ENCODE measurements around the gene ST6GALNAC6.
A peak's percentile ranks its signal among the peaks of the same experiment; 100 is the strongest.

The ST6GALNAC6 gene

GRCh38 chr9:127944586-127945218 lies 45.3 kb upstream of the ST6GALNAC6 start:
- ChIA-PET POLR2A (interaction anchor here (1.1 kb wide), 1 partner anchor 90 kb away, joined by 3 read pairs; no protein-coding TSS in a partner anchor), CTCF (interaction anchor here (1.0 to 3.6 kb wide), 7 partner anchors 10 to 90 kb away, joined by 3 to 38 read pairs (median 4); no protein-coding TSS in a partner anchor)
- TF ChIP-seq NFRKB (IDR thresholded peaks at IDR 0.05) = no peak
- TF ChIP-seq L3MBTL2 (conservative IDR thresholded peaks at IDR 0.05) = no peak
- no peak for TF ChIP-seq CTBP1 (IDR thresholded peaks at IDR 0.05; ENCODE audit: borderline replicate concordance)
- TF ChIP-seq FOXA1 (IDR thresholded peaks at IDR 0.05) = no peak
- TF ChIP-seq ARNT (IDR thresholded peaks at IDR 0.05) = no peak
- no peak for TF ChIP-seq BHLHE40 (IDR thresholded peaks at IDR 0.05; ENCODE audit: borderline replicate concordance)
- TF ChIP-seq SP1 (IDR thresholded peaks at IDR 0.05) = no peak
- TF ChIP-seq FOXM1 (IDR thresholded peaks at IDR 0.05; ENCODE audit: borderline replicate concordance) = no peak
- TF ChIP-seq TARDBP (IDR thresholded peaks at IDR 0.05) = no peak
- no peak for TF ChIP-seq SUZ12 (IDR thresholded peaks at IDR 0.05)
- TF ChIP-seq LEF1 (IDR thresholded peaks at IDR 0.05; ENCODE audit: borderline replicate concordance) = no peak
- no peak for TF ChIP-seq ELF4 (IDR thresholded peaks at IDR 0.05)
- no peak for TF ChIP-seq HDGF (IDR thresholded peaks at IDR 0.05; ENCODE audit: borderline replicate concordance)
- TF ChIP-seq ZNF384 (IDR thresholded peaks at IDR 0.05) = no peak
- TF ChIP-seq, protein P1, sequence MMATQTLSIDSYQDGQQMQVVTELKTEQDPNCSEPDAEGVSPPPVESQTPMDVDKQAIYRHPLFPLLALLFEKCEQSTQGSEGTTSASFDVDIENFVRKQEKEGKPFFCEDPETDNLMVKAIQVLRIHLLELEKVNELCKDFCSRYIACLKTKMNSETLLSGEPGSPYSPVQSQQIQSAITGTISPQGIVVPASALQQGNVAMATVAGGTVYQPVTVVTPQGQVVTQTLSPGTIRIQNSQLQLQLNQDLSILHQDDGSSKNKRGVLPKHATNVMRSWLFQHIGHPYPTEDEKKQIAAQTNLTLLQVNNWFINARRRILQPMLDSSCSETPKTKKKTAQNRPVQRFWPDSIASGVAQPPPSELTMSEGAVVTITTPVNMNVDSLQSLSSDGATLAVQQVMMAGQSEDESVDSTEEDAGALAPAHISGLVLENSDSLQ (IDR thresholded peaks at IDR 0.05) = no peak
- no peak for TF ChIP-seq FOXK2 (IDR thresholded peaks at IDR 0.05)
- DNase-seq (ENCODE audit: extremely low spot score) = no peak

- DNase-seq (ENCODE audit: extremely low spot score) = peak; percentile 88
- CTCF ChIA-PET = interaction anchor here (0.6 to 3.6 kb wide), 21 partner anchors 9 to 1174 kb away, joined by 3 to 38 read pairs (median 4); no protein-coding TSS in a partner anchor
- POLR2A ChIA-PET = interaction anchor here (0.8 to 1.1 kb wide), 3 partner anchors 19 to 91 kb away, joined by 3 to 4 read pairs (median 3); no protein-coding TSS in a partner anchor
- TF ChIP-seq L3MBTL2 (conservative IDR thresholded peaks at IDR 0.05) (no peak), CTBP1 (IDR thresholded peaks at IDR 0.05; ENCODE audit: borderline replicate concordance) (no peak), BHLHE40 (IDR thresholded peaks at IDR 0.05; ENCODE audit: borderline replicate concordance) (no peak), ZNF384 (IDR thresholded peaks at IDR 0.05) (no peak), FOXK2 (IDR thresholded peaks at IDR 0.05) (no peak), SUZ12 (IDR thresholded peaks at IDR 0.05) (no peak), ELF4 (IDR thresholded peaks at IDR 0.05) (no peak), SP1 (IDR thresholded peaks at IDR 0.05) (no peak), LEF1 (IDR thresholded peaks at IDR 0.05; ENCODE audit: borderline replicate concordance) (no peak; the same call in 1 of the 2 replicates), TARDBP (IDR thresholded peaks at IDR 0.05) (no peak)
- TF ChIP-seq, protein P1 (IDR thresholded peaks at IDR 0.05) = no peak
Measured at GRCh38 chr9:127943731-127944144, 44.3 kb upstream of the ST6GALNAC6 start.

DNA sequence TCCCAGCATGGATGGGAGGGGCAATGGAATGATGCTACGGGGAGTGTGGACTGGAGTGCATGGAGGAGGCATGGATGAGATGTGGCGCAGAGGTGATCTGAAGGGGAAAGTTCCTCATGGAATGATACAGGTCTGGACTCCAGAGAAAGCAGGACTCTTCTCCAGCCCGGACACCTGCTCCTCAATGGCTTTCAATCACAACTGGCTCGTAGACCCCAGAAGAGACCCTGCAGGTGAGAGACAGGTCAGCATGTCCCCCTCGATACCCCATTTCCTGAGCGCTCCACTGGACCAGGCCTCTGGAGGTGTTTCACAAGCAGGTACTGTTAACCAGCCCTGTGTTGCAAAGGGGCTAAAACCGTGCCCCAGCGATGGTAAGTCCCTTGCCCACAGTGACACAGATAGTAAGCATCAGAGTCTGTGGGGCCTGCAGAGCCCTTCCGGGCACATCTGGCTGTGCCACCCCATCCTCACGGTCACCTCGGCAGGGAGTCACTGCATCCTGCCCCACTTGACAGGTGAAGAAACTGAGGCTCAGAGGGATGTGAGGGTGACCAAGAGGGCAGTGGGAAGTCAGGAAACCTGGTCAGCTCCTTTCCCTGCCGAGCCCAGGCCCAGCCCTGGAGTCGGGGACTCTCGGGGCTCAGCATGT lies 43.7 kb upstream of the ST6GALNAC6 start:
- POLR2A ChIA-PET = interaction anchor here (1.0 to 1.6 kb wide), 3 partner anchors 13 to 92 kb away, joined by 3 to 4 read pairs (median 3); partner anchors contain the start of gene PIP5KL1
- DNase-seq (ENCODE audit: extremely low spot score) = no peak
- TF ChIP-seq SUZ12 (IDR thresholded peaks at IDR 0.05) = no peak
- no peak for TF ChIP-seq ELF4 (IDR thresholded peaks at IDR 0.05)
- TF ChIP-seq BHLHE40 (IDR thresholded peaks at IDR 0.05; ENCODE audit: borderline replicate concordance) = no peak
- TF ChIP-seq SP1 (IDR thresholded peaks at IDR 0.05) = no peak
- TF ChIP-seq FOXM1 (IDR thresholded peaks at IDR 0.05; ENCODE audit: borderline replicate concordance) = no peak
- TF ChIP-seq ZNF384 (IDR thresholded peaks at IDR 0.05) = no peak
- TF ChIP-seq FOXK2 (IDR thresholded peaks at IDR 0.05) = no peak
- TF ChIP-seq, protein P1 (IDR thresholded peaks at IDR 0.05) = no peak
- no peak for TF ChIP-seq ARNT (IDR thresholded peaks at IDR 0.05)
- no peak for TF ChIP-seq CTBP1 (IDR thresholded peaks at IDR 0.05; ENCODE audit: borderline replicate concordance)
- no peak for TF ChIP-seq FOXA1 (IDR thresholded peaks at IDR 0.05)
- no peak for TF ChIP-seq L3MBTL2 (conservative IDR thresholded peaks at IDR 0.05)
- no peak for TF ChIP-seq TARDBP (IDR thresholded peaks at IDR 0.05)
- TF ChIP-seq NFRKB (IDR thresholded peaks at IDR 0.05) = no peak
- CTCF ChIA-PET = interaction anchor here (0.6 to 3.6 kb wide), 20 partner anchors 8 to 1173 kb away, joined by 3 to 38 read pairs (median 4); partner anchors contain the start of gene NAIF1

- POLR2A ChIA-PET = interaction anchor here (1.6 kb wide), 1 partner anchor 12 kb away, joined by 4 read pairs; the partner anchor contains the start of gene PIP5KL1
- peak; percentile 75 for DNase-seq (ENCODE audit: extremely low spot score)
- CTCF ChIA-PET = interaction anchor here (0.6 to 3.6 kb wide), 14 partner anchors 9 to 507 kb away, joined by 3 to 38 read pairs (median 4); partner anchors contain the start of gene NAIF1
- TF ChIP-seq HDGF (IDR thresholded peaks at IDR 0.05; ENCODE audit: borderline replicate concordance) (peak; percentile 69; the same call in 1 of the 2 replicates), TARDBP (IDR thresholded peaks at IDR 0.05) (no peak)
Measured at GRCh38 chr9:127942216-127943010, 43.0 kb upstream of the ST6GALNAC6 start.

DNA sequence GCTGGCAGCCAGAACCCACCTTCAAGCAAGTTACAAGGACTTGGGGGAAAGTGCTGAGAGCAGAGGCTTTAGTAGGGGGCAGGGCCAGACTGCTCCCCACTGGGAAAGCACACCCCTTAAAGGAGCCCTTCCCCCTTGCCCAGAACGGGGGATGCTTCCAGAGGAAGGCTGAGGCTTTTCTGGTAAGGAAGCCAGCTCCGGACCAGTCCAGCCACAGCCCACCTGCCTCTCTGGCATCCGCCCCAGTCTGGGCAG lies 42.5 kb upstream of the ST6GALNAC6 start:
- TF ChIP-seq SP1 (IDR thresholded peaks at IDR 0.05) (no peak), SUZ12 (IDR thresholded peaks at IDR 0.05) (no peak), FOXA1 (IDR thresholded peaks at IDR 0.05) (no peak), CTBP1 (IDR thresholded peaks at IDR 0.05; ENCODE audit: borderline replicate concordance) (no peak), NFRKB (IDR thresholded peaks at IDR 0.05) (no peak), ZNF384 (IDR thresholded peaks at IDR 0.05) (no peak), BHLHE40 (IDR thresholded peaks at IDR 0.05; ENCODE audit: borderline replicate concordance) (no peak), ELF4 (IDR thresholded peaks at IDR 0.05) (no peak)
- TF ChIP-seq, protein P1 (IDR thresholded peaks at IDR 0.05) = no peak
- CTCF ChIA-PET = interaction anchor here (0.6 to 3.6 kb wide), 6 partner anchors 9 to 204 kb away, joined by 3 to 38 read pairs (median 4); no protein-coding TSS in a partner anchor
- POLR2A ChIA-PET = interaction anchor here (1.6 kb wide), 1 partner anchor 12 kb away, joined by 4 read pairs; the partner anchor contains the start of gene PIP5KL1
- DNase-seq (ENCODE audit: extremely low spot score) = no peak
